PC-3 (cell line): ENCODE results near the gene ARHGEF5.
"Not testable (repeated sequence)": the region's sequence is repeated elsewhere in the genome, so short reads cannot be mapped to it uniquely, and the experiment has no call there.

Experiments used
- CTCF ChIP-seq: fragments of 300-600 bp; sonication (generic); conservative IDR thresholded peaks from 2 replicates; pipeline ENCODE4 v1.5.1; 2017; ENCODE audit warnings: antibody characterized with exemption, low read depth, mild to moderate bottlenecking, low read length
- EZH2phosphoT487 ChIP-seq: fragments of 300-600 bp; sonication (generic); IDR thresholded peaks from 2 replicates; pipeline ENCODE4 v1.6.1; 2018; ENCODE audit warnings: mild to moderate bottlenecking, antibody characterized with exemption, low read length, borderline replicate concordance

GRCh38 chr7:144331221-144331995 lies 23.8 kb upstream of the ARHGEF5 start:
- not testable (repeated sequence) for TF ChIP-seq CTCF, EZH2phosphoT487
